T-helper 1 cell treated with Interleukin-12 subunit alpha and Interleukin-12 subunit beta and Interleukin-4 antibody, amounts not matched to agents 30 μg/mL and 1 μg/mL, for 36 hours (primary cell): ENCODE data around the gene DEK.
"Not testable (repeated sequence)": the region's sequence is repeated elsewhere in the genome, so short reads cannot be mapped to it uniquely, and the experiment has no call there.

Source experiments
- H3K27ac Mint-ChIP-seq: one replicate; pipeline ENCODE4 v1.8.0; 2021; ENCODE audit warnings: mild to moderate bottlenecking, mixed read lengths
- H3K27me3 Mint-ChIP-seq: one replicate; pipeline ENCODE4 v1.8.0; 2021; ENCODE audit warnings: low read depth, mixed read lengths
- H3K36me3 Mint-ChIP-seq: one replicate; pipeline ENCODE4 v1.8.0; 2021; ENCODE audit warnings: low read depth, mixed read lengths
- H3K4me1 Mint-ChIP-seq: one replicate; pipeline ENCODE4 v1.8.0; 2021; ENCODE audit warnings: low read depth, mixed read lengths
- H3K4me3 Mint-ChIP-seq: one replicate; pipeline ENCODE4 v1.8.0; 2021; ENCODE audit warnings: mild to moderate bottlenecking, moderate library complexity, mixed read lengths
- H3K9me3 Mint-ChIP-seq: one replicate; pipeline ENCODE4 v1.8.0; 2021; ENCODE audit warnings: mixed read lengths

DEK gene

GRCh38 chr6:18237167-18237566 is 27.2 kb downstream of the DEK start:
- Mint-ChIP-seq H3K9me3 (peaks cover 20% of the 10 kb centered on the region), H3K4me3 (no peak overlapping the region), H3K4me1 (peaks cover 18% of the 10 kb centered on the region), H3K27me3 (no peaks in the 10 kb centered on the region), H3K36me3 (peaks cover 60% of the 10 kb centered on the region), H3K27ac (no peak overlapping the region)

- peaks cover 72% of the 10 kb centered on the region for H3K36me3 Mint-ChIP-seq
- H3K27me3 Mint-ChIP-seq: no peaks in the 10 kb centered on the region
- H3K4me1 Mint-ChIP-seq: peaks cover 8% of the 10 kb centered on the region
- no peak overlapping the region for H3K4me3 Mint-ChIP-seq
- H3K9me3 Mint-ChIP-seq: peaks cover 36% of the 10 kb centered on the region
- no peak overlapping the region for H3K27ac Mint-ChIP-seq
These were observed 28.8 kb downstream of the DEK start for GRCh38 chr6:18235524-18235923.

- Mint-ChIP-seq H3K27me3 (no peaks in the 10 kb centered on the region), H3K4me1 (peaks cover 10% of the 10 kb centered on the region), H3K4me3 (no peak overlapping the region), H3K36me3 (peaks cover 80% of the 10 kb centered on the region), H3K9me3 (peaks cover 40% of the 10 kb centered on the region), H3K27ac (no peak overlapping the region)
These were observed 29.8 kb downstream of the DEK start for GRCh38 chr6:18234564-18234963.

- H3K27me3 Mint-ChIP-seq, H3K4me3 Mint-ChIP-seq, H3K27ac Mint-ChIP-seq: not testable (repeated sequence)
- H3K36me3 Mint-ChIP-seq: peaks cover 84% of the 10 kb centered on the region
- peaks cover 10% of the 10 kb centered on the region for H3K4me1 Mint-ChIP-seq
- peaks cover 44% of the 10 kb centered on the region for H3K9me3 Mint-ChIP-seq
These were observed 30.6 kb downstream of the DEK start for GRCh38 chr6:18233770-18234169.

GRCh38 chr6:18231856-18232255 is 32.5 kb downstream of the DEK start:
- H3K9me3 Mint-ChIP-seq: peaks cover 44% of the 10 kb centered on the region
- not testable (repeated sequence) for H3K27me3 Mint-ChIP-seq, H3K27ac Mint-ChIP-seq, H3K4me3 Mint-ChIP-seq
- peaks cover 13% of the 10 kb centered on the region for H3K4me1 Mint-ChIP-seq
- H3K36me3 Mint-ChIP-seq: peaks cover 85% of the 10 kb centered on the region

- Mint-ChIP-seq H3K36me3 (peaks cover 64% of the 10 kb centered on the region), H3K9me3 (peaks cover 34% of the 10 kb centered on the region), H3K4me1 (peaks cover 15% of the 10 kb centered on the region)
- not testable (repeated sequence) for H3K27me3 Mint-ChIP-seq, H3K4me3 Mint-ChIP-seq, H3K27ac Mint-ChIP-seq
These were observed 35.7 kb downstream of the DEK start for GRCh38 chr6:18228590-18228989.

- H3K4me1 Mint-ChIP-seq, H3K27ac Mint-ChIP-seq, H3K4me3 Mint-ChIP-seq, H3K27me3 Mint-ChIP-seq: not testable (repeated sequence)
- Mint-ChIP-seq H3K36me3 (peaks cover 51% of the 10 kb centered on the region), H3K9me3 (peaks cover 24% of the 10 kb centered on the region)
These were observed 37.2 kb downstream of the DEK start for GRCh38 chr6:18227166-18227565.

GRCh38 chr6:18226451-18227105 is 37.8 kb downstream of the DEK start:
- Mint-ChIP-seq H3K9me3 (peaks cover 19% of the 10 kb centered on the region), H3K36me3 (peaks cover 47% of the 10 kb centered on the region)
- not testable (repeated sequence) for H3K4me1 Mint-ChIP-seq, H3K27me3 Mint-ChIP-seq, H3K4me3 Mint-ChIP-seq, H3K27ac Mint-ChIP-seq

GRCh38 chr6:18221288-18221615 is 43.1 kb downstream of the DEK start:
- H3K9me3 Mint-ChIP-seq: no peaks in the 10 kb centered on the region
- peaks cover 2% of the 10 kb centered on the region for H3K4me1 Mint-ChIP-seq
- H3K36me3 Mint-ChIP-seq: peaks cover 29% of the 10 kb centered on the region
- no peak overlapping the region for H3K4me3 Mint-ChIP-seq
- H3K27me3 Mint-ChIP-seq: no peaks in the 10 kb centered on the region
- H3K27ac Mint-ChIP-seq: no peak overlapping the region

- no peaks in the 10 kb centered on the region for H3K9me3 Mint-ChIP-seq
- no peaks in the 10 kb centered on the region for H3K27me3 Mint-ChIP-seq
- peaks cover 23% of the 10 kb centered on the region for H3K36me3 Mint-ChIP-seq
- no peak overlapping the region for H3K4me3 Mint-ChIP-seq
- no peak overlapping the region for H3K27ac Mint-ChIP-seq
- H3K4me1 Mint-ChIP-seq: no peaks in the 10 kb centered on the region
These were observed 44.7 kb downstream of the DEK start for GRCh38 chr6:18219591-18219990.

- Mint-ChIP-seq H3K27ac (no peak overlapping the region), H3K4me3 (no peak overlapping the region), H3K4me1 (peaks cover 5% of the 10 kb centered on the region), H3K27me3 (no peaks in the 10 kb centered on the region), H3K9me3 (no peaks in the 10 kb centered on the region), H3K36me3 (peaks cover 23% of the 10 kb centered on the region)
These were observed 46.1 kb downstream of the DEK start for GRCh38 chr6:18218233-18218632.

GRCh38 chr6:18216411-18216810 is 47.9 kb downstream of the DEK start:
- H3K4me1 Mint-ChIP-seq: peaks cover 9% of the 10 kb centered on the region
- H3K27ac Mint-ChIP-seq: no peak overlapping the region
- peaks cover 24% of the 10 kb centered on the region for H3K36me3 Mint-ChIP-seq
- no peaks in the 10 kb centered on the region for H3K9me3 Mint-ChIP-seq
- H3K27me3 Mint-ChIP-seq: no peaks in the 10 kb centered on the region
- H3K4me3 Mint-ChIP-seq: no peak overlapping the region

GRCh38 chr6:18215436-18215835 is 48.9 kb downstream of the DEK start:
- Mint-ChIP-seq H3K27ac (no peak overlapping the region), H3K9me3 (no peaks in the 10 kb centered on the region), H3K36me3 (peaks cover 19% of the 10 kb centered on the region), H3K4me3 (no peak overlapping the region), H3K4me1 (peaks cover 13% of the 10 kb centered on the region), H3K27me3 (no peaks in the 10 kb centered on the region)

GRCh38 chr6:18214003-18214402 is 50.3 kb downstream of the DEK start:
- peaks cover 14% of the 10 kb centered on the region for H3K36me3 Mint-ChIP-seq

GRCh38 chr6:18213439-18213838 is 50.9 kb downstream of the DEK start:
- Mint-ChIP-seq H3K27ac (no peak overlapping the region), H3K4me1 (peaks cover 13% of the 10 kb centered on the region), H3K27me3 (no peaks in the 10 kb centered on the region), H3K36me3 (peaks cover 14% of the 10 kb centered on the region), H3K9me3 (no peaks in the 10 kb centered on the region), H3K4me3 (no peak overlapping the region)

More at GRCh38 chr6:18214003-18214402, 50.3 kb downstream of the DEK start:
- no peaks in the 10 kb centered on the region for H3K9me3 Mint-ChIP-seq
- H3K4me3 Mint-ChIP-seq: peak overlapping the region; percentile 55
- H3K27me3 Mint-ChIP-seq: no peaks in the 10 kb centered on the region
- H3K27ac Mint-ChIP-seq: peak overlapping the region; percentile 61
- H3K4me1 Mint-ChIP-seq: peaks cover 13% of the 10 kb centered on the region

- Mint-ChIP-seq H3K9me3 (no peaks in the 10 kb centered on the region), H3K27me3 (no peaks in the 10 kb centered on the region), H3K4me1 (peaks cover 13% of the 10 kb centered on the region), H3K27ac (no peak overlapping the region), H3K36me3 (peaks cover 14% of the 10 kb centered on the region), H3K4me3 (no peak overlapping the region)
These were observed 52.1 kb downstream of the DEK start for GRCh38 chr6:18212231-18212630.
